Inferior parietal cortex (tissue), 1 donor: ENCODE results near the gene C20orf144.
"Not testable (repeated sequence)": the region's sequence is repeated elsewhere in the genome, so short reads cannot be mapped to it uniquely, and the experiment has no call there.

Source experiments
- DNase-seq: peaks from one replicate; pipeline ENCODE4 v3.0.0-alpha.2; 2016; ENCODE audit errors: extremely low spot score

C20orf144 gene

GRCh38 chr20:33693741-33694638 is 31.9 kb downstream of the C20orf144 start:
- peak; percentile 47 for DNase-seq

GRCh38 chr20:33694639-33695012 is 32.5 kb downstream of the C20orf144 start:
- no peak for DNase-seq

- no peak for DNase-seq
Observed at GRCh38 chr20:33696448-33696847, 34.3 kb downstream of the C20orf144 start.

GRCh38 chr20:33697129-33697528 is 35.0 kb downstream of the C20orf144 start:
- peak; percentile 77 for DNase-seq

- DNase-seq, result not testable (repeated sequence)
Observed at GRCh38 chr20:33698966-33699365, 36.8 kb downstream of the C20orf144 start.

GRCh38 chr20:33700696-33701441 is 38.7 kb downstream of the C20orf144 start:
- not testable (repeated sequence) for DNase-seq

GRCh38 chr20:33701629-33702450 is 39.7 kb downstream of the C20orf144 start:
- no peak for DNase-seq

- peak; percentile 60 for DNase-seq
Observed at GRCh38 chr20:33702861-33703260, 40.7 kb downstream of the C20orf144 start.

- DNase-seq, result no peak
Observed at GRCh38 chr20:33703498-33704137, 41.5 kb downstream of the C20orf144 start.

- no peak for DNase-seq
Observed at GRCh38 chr20:33704197-33704924, 42.2 kb downstream of the C20orf144 start.

GRCh38 chr20:33707668-33708067 is 45.5 kb downstream of the C20orf144 start:
- DNase-seq, result no peak

- no peak for DNase-seq
Observed at GRCh38 chr20:33709398-33709797, 47.3 kb downstream of the C20orf144 start.

- no peak for DNase-seq
Observed at GRCh38 chr20:33709905-33710541, 47.9 kb downstream of the C20orf144 start.

GRCh38 chr20:33710681-33711445 is 48.7 kb downstream of the C20orf144 start:
- no peak for DNase-seq

- DNase-seq, result no peak
Observed at GRCh38 chr20:33711446-33711738, 49.3 kb downstream of the C20orf144 start.
